G401 (cell line): ENCODE data around the gene RAB11B. TPM values are rescaled to one million over a fixed set of nuclear protein-coding genes. Genes with fewer than 3 reads are reported as not detected.
"Not testable (repeated sequence)": the region's sequence is repeated elsewhere in the genome, so short reads cannot be mapped to it uniquely, and the experiment has no call there.

ENCODE experiments used
- DNase-seq: peaks from one replicate; pipeline ENCODE4 v3.0.0-alpha.2; 2015; ENCODE audit warnings: low spot score
- in situ Hi-C: cut with HindIII; loops from 2 replicates; pipeline ENCODE4 v1.10.0; 2016; ENCODE audit warnings: low sequenced_read_pairs, mixed read lengths
- total RNA-seq: library from RNA; depleted of rRNA; stranded (reverse); fragments of >200 nt; shearing (Covaris generic); gene quantifications from 2 replicates; pipeline ENCODE4 v1.2.3, GENCODE V29; 2014; rRNA removed

Gene RAB11B
- 30.4 and 39.1 TPM in 2 replicates for total RNA-seq

DNA sequence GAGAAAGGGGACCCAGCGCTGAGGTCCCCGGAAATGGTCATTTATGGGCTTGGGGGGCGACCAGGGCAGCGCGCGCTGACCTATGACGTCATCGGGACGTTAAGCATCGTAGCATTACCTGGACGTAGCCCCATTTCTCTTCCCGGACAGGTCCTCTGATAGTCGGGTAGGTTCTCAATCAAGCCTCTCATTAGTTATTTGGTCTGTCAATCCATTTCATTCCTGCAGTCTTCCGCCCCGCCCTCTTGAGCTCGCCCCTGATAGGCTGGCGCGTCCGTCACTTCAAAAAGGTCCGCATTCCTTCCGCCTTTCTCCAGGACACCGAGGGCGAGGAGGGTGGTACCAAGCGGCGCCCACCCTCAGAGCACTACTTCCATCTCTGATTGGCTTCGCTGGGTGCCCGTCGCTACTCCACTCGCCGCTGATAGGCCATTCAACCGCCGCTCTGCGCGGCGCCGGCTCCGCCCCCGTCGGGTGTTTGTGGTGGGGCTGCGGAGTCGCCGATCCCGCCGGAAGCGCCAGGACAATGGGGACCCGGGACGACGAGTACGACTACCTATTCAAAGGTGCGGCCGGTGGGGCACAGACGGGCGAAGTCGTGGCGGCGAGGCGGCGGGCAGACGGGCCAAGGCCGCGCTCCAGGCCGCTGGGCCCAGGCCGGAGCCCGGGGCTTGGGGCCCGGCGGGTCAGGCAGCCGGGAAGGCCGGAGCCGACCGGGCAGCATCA lies at the start of gene RAB11B:
Gene RAB11B, plus strand, starts transcription at position 470 of the 726 bp plus-strand sequence. Its CDS starts 57 bp downstream, at position 527.
- peak; percentile 100 for DNase-seq
- in situ Hi-C loops: no loop called here

DNA sequence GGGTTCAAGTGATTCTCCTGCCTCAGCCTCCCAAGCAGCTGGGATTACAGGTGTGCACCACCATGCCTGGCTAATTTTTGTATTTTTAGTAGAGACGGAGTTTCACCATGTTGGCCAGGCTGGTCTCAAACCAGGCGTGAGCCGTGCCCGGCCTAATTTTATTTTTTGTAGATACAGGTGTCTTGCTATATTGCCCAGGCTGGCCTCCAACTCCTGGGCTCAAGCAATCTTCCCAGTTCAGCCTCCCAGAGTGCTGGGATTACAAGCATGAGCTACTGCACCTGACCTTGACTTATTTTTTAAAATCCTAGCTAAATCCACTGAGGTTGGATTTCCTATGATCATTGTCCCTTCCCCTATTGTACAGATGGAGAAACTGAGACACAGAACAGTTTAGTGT lies 48.7 kb upstream of the RAB11B start:
- DNase-seq, in situ Hi-C loops: not testable (repeated sequence)

DNA sequence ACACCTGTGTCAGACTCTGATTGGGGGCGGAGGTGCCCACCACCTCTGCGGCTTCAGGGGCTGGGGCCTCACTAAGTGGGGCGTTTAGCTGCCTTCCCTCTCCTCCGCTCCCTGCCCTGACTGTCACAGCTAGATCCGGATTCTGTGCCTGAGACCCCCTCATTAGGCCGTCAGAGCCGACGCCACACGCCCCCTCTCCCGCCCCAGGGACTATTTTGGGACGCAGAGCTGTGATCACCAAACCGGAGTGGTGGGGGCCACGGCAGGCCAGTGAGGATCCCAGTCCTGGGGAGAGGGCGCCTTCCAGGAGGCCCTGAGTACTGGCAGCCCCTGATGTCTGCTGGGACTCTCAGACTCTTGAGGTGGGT lies 47.9 kb upstream of the RAB11B start:
- DNase-seq: no peak
- in situ Hi-C loops: no loop called here

DNA sequence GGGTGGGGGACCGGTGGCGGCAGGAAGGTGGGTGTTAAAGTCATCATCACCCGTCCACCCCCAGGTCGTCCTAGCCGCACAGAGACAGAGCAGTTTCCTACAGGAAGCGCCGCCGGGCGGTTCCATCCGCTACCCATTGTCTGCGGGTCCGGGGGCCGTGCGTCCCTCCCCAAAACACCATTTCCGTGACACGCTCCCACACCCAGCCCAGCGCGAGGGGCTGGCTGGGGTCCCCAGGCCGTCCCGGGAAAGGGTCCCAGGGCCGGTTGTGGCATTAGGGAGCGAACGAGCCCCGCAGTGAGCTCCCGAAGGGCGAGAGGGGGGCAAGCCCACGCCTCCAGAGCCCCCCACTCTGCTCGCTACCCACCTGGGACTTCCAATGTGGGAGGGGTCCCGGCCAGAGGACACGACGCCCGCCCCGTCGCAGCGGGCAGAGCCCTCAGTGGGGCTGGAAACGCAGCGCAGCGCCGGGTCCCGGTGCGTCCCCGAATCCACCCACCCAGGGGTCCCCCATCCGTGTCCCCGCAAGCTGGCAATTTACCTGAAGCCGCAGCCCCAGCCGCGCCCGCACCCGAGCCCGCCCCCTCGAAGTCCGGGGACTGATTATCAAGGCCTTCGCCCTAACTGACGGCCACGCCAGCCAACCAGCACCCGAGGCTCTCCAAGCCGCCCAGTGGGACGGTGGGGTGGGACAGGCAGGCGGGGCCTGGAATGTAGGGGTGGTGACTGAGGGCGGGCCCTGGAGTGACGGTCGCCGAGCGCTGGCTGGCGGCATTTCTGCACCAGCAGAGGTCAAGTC lies 47.3 kb upstream of the RAB11B start, which contains the start of gene KANK3:
Gene KANK3, minus strand, starts transcription at position 579 of the 799 bp plus-strand sequence. CDS start 5,434 bp downstream, outside the sequence.
- in situ Hi-C loops: no loop called here
- DNase-seq: peak; percentile 39

- DNase-seq: no peak
- in situ Hi-C loops: no loop called here
Measured at GRCh38 chr19:8343483-8343844, 46.7 kb upstream of the RAB11B start.

- in situ Hi-C loops, DNase-seq: not testable (repeated sequence)
Measured at GRCh38 chr19:8349629-8350372, 40.4 kb upstream of the RAB11B start.

DNA sequence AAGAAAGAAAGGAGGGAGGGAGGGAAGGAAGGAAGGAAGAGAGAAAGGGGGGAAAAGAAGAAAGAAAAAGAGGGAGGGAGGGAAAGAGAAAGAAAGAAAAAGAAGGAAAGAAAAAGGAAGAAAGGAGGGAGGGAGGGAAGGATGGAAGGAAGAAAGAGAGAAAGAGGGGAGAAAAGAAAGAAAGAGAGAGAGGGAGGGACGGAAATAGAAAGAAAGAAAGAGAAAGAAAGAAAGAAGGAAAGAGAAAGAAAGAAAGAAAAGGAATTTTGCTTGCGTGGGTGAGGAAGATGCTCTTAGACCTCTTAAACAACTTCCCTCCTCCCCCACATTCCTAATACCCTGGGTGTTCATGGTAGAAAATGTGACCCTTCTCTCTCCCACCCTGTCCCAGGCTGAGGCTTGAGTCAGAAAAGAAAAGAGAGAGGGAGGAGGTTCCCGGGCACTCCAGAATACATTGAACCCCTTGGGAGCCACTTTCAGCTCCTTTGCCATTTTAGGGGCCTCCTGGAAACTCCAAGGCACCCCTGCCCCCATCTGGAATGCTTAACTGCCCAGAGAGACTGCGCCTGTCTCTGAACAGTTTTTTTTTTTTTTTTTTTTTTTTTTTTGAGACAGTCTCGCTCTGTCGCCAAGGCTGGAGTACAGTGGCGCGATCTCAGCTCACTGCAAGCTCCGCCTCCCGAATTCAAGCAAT lies 37.9 kb upstream of the RAB11B start:
- in situ Hi-C loops: no loop called here
- DNase-seq: no peak

- DNase-seq, in situ Hi-C loops: not testable (repeated sequence)
Measured at GRCh38 chr19:8352845-8353244, 37.3 kb upstream of the RAB11B start.

GRCh38 chr19:8355631-8356402 lies 34.3 kb upstream of the RAB11B start:
- no peak for DNase-seq
- in situ Hi-C loops: no loop called here

- in situ Hi-C loops: no loop called here
- no peak for DNase-seq
Measured at GRCh38 chr19:8357007-8357521, 33.1 kb upstream of the RAB11B start.

- in situ Hi-C loops: no loop called here
- no peak for DNase-seq
Measured at GRCh38 chr19:8358948-8359347, 31.2 kb upstream of the RAB11B start.

DNA sequence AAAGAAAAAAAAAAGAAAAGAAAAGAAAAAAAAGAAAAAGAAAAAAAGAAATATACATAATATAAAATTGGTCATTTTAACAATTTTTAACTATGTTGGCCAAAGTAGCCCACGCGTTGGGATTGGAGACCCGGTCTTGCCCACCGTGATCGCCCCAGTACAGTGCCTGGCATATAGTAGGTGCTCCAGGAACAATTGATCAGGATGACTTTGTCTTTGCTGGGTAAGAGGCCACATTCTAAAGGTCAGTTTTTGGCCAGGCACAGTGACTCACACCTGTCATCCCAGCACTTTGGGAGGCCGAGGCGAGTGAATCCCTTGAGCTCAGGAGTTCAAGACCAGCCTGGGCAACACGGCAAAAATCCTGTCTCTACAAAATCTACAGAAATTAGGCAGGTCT lies 30.0 kb upstream of the RAB11B start:
- in situ Hi-C loops: no loop called here
- DNase-seq: no peak

DNA sequence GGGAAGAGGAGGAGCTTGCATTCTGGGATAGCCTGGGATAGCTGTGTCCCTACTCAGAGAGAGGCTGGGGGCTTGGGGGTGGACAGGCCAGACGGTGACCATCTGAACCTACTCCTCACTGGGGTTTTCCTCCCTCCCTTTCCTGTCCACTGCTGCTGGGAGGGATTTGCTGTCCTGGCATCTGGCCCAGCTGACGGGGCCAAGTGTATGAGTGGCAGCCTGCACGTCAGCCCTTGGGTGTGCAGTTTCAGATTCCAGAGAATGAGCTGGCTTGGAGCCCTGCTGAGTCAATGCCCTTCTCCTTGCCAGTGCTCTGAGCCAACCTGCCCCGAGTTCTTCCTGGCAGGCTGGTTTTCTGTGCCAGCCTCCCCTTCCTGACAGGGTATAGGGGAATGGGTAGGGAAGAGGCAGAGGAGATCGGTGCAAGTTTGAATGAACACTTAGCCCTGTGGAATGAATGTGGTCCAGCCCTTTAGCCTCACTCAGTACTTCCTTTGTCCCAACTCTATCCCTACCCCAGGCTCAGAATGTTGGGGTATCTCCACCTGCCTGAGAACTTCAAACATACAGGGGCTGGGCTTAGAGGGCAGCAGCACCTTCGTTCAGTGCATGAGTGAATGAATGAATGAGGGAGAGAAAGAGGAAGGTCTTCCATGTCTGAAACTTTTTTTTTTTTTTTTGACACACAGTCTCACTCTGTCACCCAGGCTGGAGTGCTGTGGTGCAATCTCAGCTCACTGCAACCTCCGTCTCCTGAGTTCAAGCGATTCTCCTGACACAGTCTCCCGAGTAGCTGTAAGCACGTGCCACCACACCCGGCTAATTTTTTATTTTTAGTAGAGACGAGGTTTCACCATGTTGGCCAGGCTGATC lies 28.0 kb upstream of the RAB11B start:
- in situ Hi-C loops: no loop called here
- DNase-seq: peak; percentile 23

- DNase-seq: peak; percentile 25
- in situ Hi-C loops: no loop called here
Measured at GRCh38 chr19:8363803-8364771, 26.1 kb upstream of the RAB11B start, which contains the start of gene ANGPTL4. Gene ANGPTL4, plus strand, starts transcription at chr19:8364155. Its CDS starts 167 bp downstream, at chr19:8364322.

DNA sequence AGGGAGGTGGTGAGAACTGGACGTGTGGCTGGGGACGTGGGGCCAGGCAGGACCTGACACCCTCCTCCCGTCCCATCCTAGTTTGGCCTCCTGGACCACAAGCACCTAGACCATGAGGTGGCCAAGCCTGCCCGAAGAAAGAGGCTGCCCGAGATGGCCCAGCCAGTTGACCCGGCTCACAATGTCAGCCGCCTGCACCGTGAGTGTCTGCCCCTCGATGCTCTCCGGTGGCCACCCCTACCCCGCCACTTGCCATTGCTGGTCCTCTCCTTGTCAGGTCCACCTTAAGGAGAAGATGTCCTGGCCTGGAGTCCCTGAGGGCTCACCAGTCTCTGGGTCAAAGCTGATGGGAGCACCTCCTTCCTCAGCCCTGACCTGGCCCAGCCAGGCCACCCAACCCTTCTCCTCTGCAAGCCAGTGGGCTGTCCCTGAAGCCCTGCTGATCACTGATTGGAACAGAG lies 24.0 kb upstream of the RAB11B start:
- DNase-seq: no peak
- in situ Hi-C loops: no loop called here

- in situ Hi-C loops: no loop called here
- DNase-seq: no peak
Measured at GRCh38 chr19:8366961-8367326, 23.2 kb upstream of the RAB11B start.
